Fibroblast of mammary gland (primary cell): ENCODE results near the gene TMEM182.

Experiments used
- DNase-seq: peaks from one replicate; pipeline ENCODE4 v3.0.0-alpha.2; 2010; ENCODE audit warnings: low read depth
- H3K4me3 ChIP-seq: 2 replicates; pipeline ENCODE4 v1.5.1; 2011; ENCODE audit warnings: low read depth, mild to moderate bottlenecking, low read length, moderate library complexity; ENCODE audit not compliant: control insufficient read depth
- TF ChIP-seq, protein P1 (sequence below): conservative IDR thresholded peaks from 2 replicates; pipeline ENCODE4 v1.5.1; 2011; ENCODE audit warnings: low read depth, low read length, inconsistent platforms; ENCODE audit not compliant: control insufficient read depth, insufficient read depth

The TMEM182 gene

DNA sequence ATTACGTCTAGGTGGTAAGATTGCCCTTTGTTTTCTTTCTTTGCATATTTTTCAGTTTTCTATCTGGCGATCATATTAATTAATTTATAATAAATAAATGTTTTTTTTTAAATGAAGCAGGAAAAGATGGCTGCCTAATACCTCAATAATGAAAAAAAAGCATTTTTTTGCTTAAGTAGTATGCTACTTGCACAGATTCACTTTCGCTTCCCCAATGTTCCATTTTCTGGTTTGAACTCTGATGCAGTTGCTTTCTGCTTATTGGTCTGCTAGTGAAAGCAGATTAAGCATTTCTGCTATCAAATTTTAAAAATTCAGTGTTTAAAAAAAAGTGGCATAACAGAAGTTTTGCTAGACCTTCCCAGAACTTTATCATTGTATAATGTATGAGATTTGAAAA, 11.9 kb upstream of the TMEM182 start:
- TF ChIP-seq, protein P1, sequence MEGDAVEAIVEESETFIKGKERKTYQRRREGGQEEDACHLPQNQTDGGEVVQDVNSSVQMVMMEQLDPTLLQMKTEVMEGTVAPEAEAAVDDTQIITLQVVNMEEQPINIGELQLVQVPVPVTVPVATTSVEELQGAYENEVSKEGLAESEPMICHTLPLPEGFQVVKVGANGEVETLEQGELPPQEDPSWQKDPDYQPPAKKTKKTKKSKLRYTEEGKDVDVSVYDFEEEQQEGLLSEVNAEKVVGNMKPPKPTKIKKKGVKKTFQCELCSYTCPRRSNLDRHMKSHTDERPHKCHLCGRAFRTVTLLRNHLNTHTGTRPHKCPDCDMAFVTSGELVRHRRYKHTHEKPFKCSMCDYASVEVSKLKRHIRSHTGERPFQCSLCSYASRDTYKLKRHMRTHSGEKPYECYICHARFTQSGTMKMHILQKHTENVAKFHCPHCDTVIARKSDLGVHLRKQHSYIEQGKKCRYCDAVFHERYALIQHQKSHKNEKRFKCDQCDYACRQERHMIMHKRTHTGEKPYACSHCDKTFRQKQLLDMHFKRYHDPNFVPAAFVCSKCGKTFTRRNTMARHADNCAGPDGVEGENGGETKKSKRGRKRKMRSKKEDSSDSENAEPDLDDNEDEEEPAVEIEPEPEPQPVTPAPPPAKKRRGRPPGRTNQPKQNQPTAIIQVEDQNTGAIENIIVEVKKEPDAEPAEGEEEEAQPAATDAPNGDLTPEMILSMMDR = no peak
- DNase-seq = no peak
- H3K4me3 ChIP-seq = no peak overlapping the region

DNA sequence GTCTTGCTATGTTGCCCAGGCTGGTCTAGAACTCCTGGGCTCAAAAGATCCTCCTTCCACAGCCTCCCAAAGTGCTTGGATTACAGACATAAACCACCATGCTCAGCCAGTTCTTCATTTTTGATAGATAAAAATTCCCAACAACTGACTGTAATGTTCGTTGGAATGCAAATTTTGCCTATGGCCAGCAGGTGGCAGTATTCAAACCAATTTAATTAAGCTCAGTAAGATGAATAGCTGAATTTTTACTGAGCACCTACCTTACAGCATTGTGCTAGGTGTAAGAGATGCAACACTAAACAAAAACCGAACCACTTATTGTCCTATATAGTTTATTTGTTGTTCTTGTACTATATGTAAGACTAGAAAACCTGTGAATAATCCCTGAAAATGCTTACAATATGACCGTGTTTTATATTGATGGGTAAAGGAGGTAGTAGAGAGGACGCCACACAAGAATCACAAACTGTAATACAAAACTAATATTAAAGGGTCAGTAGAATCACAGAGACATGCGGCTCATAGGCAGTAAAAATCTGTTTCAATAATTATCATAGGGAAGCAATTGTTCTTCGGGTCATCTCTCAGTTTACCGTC, 8.2 kb upstream of the TMEM182 start:
- H3K4me3 ChIP-seq = no peak overlapping the region
- peak; percentile 60 for DNase-seq
- TF ChIP-seq, protein P1 = peak; percentile 71

DNA sequence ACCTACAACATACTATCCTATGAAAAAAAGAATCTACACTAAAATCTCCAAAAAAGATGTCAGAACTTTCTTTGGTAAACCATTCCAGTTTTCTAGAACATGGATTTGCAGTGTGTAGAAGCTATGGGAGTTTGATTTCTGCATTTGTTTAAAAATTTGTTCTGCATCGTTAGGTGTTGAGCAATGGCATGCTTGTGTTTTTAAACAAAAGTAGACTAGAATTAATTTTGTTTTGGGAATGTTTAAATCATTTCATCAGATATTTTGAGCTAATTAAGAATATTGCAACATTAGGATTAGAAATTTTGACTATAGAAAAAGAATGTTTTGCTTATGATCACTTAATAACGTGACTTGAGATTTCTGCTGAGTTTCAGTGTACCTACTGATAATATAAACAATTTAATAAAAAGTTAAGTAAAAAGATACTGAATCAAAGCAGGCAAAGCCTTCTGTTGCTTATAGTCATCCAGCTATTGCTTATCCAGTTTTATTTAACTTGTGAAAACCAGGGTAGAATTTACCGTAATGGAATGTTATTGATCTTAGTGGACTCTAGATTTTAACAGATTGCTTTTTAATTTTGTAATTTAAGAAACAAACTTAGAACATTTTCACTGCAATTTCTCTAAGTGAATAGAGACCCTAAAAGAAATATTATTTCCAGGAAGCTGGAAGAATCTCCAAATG, 7.2 kb upstream of the TMEM182 start:
- no peak overlapping the region for H3K4me3 ChIP-seq
- DNase-seq = no peak
- TF ChIP-seq, protein P1 = no peak

DNA sequence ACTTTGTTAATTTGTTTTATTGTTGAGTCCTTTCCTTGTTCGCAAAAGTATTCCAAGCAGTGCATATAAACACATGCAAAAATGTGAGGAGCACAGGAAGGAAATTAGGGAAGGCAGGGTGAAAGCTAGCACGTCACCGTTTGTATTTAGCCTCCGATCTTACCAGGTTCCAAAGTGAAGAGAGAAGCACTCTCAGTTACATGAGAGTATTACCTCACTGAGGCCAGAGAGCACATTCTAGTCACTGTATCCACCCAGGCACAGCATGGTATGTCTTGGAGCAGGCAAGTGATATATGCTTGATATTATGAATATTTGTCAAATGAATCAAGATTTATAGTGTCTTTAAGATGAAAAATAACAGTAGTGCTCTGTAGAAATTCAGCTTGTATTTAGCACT, 6.5 kb upstream of the TMEM182 start:
- DNase-seq = no peak
- H3K4me3 ChIP-seq = no peak overlapping the region
- TF ChIP-seq, protein P1 = no peak

DNA sequence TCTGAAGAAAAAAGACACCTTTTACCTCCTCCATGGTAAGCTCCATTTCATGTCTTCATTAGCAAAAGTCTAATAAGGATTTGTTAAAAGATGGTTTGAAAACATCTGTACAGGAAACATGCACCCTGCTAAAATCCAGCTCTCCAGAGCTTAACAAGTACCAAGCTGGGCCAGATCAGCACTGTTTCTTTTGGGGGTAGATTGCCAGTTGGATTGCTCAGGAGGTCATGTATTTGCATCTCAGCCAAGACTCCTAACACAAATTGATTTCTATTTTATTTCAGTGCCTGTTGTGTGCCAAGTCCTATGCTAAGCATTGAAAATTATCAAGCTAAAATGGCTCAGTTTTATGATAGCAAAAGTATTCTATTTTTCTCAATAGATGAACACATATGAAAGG, 3.4 kb upstream of the TMEM182 start:
- no peak overlapping the region for H3K4me3 ChIP-seq
- no peak for DNase-seq
- TF ChIP-seq, protein P1 = no peak

DNA sequence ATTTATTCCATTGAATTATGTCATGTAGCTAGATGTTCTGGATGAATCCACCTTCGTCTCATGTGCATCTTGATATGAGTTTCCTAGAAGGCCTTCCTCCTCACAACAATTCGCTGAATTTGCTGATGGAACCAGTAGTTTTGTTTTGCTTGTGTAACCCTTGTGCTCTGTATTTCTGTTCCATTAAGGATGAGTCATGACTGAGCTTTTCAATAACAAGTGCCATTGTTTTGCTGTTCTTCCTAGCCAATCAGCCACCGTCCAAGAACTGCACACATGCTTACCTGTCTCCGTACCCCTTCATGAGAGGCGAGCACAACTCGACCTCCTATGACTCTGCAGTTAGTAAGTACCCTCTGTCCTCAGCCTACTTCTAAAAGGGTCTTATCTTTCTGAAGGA, 2.3 kb downstream of the TMEM182 start:
- TF ChIP-seq, protein P1 = no peak
- peak; percentile 25 for DNase-seq
- no peak overlapping the region for H3K4me3 ChIP-seq
